Neuron (in vitro differentiated cells): Measurements from ENCODE around the gene WNT7B.

Source experiments
- H2AFZ ChIP-seq: one replicate; pipeline ENCODE4 v1.6.1; 2013; ENCODE audit warnings: low read depth, mild to moderate bottlenecking, inconsistent platforms, low read length, moderate library complexity
- H3K27me3 ChIP-seq: one replicate; pipeline ENCODE4 v1.6.1; 2013; ENCODE audit warnings: low read length; ENCODE audit not compliant: insufficient read depth
- H3K36me3 ChIP-seq: one replicate; pipeline ENCODE4 v1.6.1; 2013; ENCODE audit warnings: low read length; ENCODE audit not compliant: insufficient read depth
- H3K4me1 ChIP-seq: one replicate; pipeline ENCODE4 v1.6.1; 2013; ENCODE audit warnings: low read length; ENCODE audit not compliant: insufficient read depth
- H3K4me3 ChIP-seq: 2 replicates; pipeline ENCODE4 v1.5.1; 2013; ENCODE audit warnings: mild to moderate bottlenecking, low read length, moderate library complexity
- H3K9me3 ChIP-seq: one replicate; pipeline ENCODE4 v1.6.1; 2013; ENCODE audit warnings: low read length

The WNT7B gene

DNA sequence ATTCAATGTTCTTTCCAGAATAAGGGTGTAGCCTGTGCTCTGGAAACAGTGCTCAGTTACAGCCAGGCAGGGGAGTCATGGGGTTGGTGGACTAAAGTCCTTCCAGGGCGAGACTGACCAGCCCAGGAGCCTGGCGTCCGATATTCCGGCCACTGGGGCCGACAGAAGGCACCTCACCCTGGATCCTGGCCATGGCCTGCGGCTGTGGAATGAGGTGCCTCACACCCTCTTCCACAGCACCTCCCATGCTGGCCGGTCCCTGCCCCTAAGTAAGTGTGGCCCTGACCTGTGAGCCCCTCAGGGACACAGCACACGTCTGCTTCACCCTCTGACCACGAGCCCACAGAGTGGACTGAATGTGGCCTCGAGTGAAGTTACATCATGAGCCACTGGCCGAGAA lies 50.5 kb downstream of the WNT7B start:
- Histone ChIP-seq H3K36me3 (peaks cover 11% of the 10 kb centered on the region), H2AFZ (no peak overlapping the region), H3K27me3 (no peaks in the 10 kb centered on the region), H3K4me1 (no peaks in the 10 kb centered on the region), H3K4me3 (no peak overlapping the region), H3K9me3 (no peaks in the 10 kb centered on the region)

DNA sequence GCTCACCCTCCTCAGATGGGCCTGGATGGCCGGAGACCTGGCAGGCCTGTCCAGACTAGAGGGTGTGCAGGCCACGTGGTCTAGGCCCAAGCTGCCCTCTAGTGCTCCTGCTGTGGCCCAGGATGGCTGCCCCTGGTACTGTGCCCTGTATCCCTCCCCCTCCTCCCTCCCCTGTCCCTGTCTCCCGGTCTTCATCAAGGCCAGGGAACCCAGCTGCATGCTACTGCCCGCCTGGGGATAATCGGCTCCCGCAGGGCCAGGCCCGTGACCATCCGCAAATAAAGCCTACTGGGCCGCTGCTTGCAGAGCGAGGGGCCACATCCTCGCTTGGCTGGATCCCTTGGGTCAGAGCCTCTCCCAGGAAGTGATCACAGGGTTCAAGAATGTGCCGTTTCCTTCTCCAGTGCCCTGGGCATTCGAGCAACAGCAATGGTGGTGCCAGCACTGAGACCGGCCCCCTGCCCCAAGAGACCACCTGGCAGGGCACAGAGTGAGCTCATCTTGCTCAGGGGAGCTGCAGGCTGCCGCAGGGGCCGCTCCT lies 51.1 kb downstream of the WNT7B start:
- H3K36me3 ChIP-seq, result peaks cover 11% of the 10 kb centered on the region
- H3K4me3 ChIP-seq, result no peak overlapping the region
- H3K9me3 ChIP-seq, result no peaks in the 10 kb centered on the region
- H3K27me3 ChIP-seq, result no peaks in the 10 kb centered on the region
- no peaks in the 10 kb centered on the region for H3K4me1 ChIP-seq
- H2AFZ ChIP-seq, result no peak overlapping the region

- no peak overlapping the region for H2AFZ ChIP-seq
- H3K36me3 ChIP-seq, result peaks cover 7% of the 10 kb centered on the region
- no peaks in the 10 kb centered on the region for H3K4me1 ChIP-seq
- no peaks in the 10 kb centered on the region for H3K27me3 ChIP-seq
- no peak overlapping the region for H3K4me3 ChIP-seq
- H3K9me3 ChIP-seq, result no peaks in the 10 kb centered on the region
Measured at GRCh38 chr22:45923835-45924234, 53.1 kb downstream of the WNT7B start.

- Histone ChIP-seq H2AFZ (no peak overlapping the region), H3K4me1 (peaks cover 3% of the 10 kb centered on the region), H3K9me3 (no peaks in the 10 kb centered on the region), H3K4me3 (no peak overlapping the region), H3K36me3 (peaks cover 6% of the 10 kb centered on the region), H3K27me3 (no peaks in the 10 kb centered on the region)
Measured at GRCh38 chr22:45923212-45923611, 53.8 kb downstream of the WNT7B start.

DNA sequence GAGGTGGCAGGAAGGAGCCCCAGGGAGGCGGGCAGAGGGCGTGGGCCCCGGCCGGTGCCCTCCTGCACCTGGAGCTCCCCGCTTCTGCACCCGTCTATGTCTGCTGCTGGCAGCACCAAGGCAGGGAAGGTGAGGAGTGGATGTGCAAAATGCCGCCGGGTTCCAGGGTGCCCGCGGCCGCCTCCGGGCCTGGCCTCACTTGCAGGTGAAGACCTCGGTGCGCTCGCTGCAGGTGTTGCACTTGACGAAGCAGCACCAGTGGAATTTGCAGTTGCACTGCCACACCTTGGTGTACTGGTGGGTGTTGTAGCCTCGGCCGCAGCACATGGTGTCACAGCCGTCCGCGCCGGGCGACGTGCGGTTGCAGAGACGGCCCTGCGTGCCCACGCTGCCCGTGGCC lies 54.3 kb downstream of the WNT7B start:
- no peak overlapping the region for H3K4me3 ChIP-seq
- H3K9me3 ChIP-seq, result no peaks in the 10 kb centered on the region
- H3K36me3 ChIP-seq, result peaks cover 6% of the 10 kb centered on the region
- no peaks in the 10 kb centered on the region for H3K27me3 ChIP-seq
- H3K4me1 ChIP-seq, result peaks cover 3% of the 10 kb centered on the region
- H2AFZ ChIP-seq, result no peak overlapping the region

GRCh38 chr22:45922256-45922655 lies 54.7 kb downstream of the WNT7B start:
- no peak overlapping the region for H2AFZ ChIP-seq
- peaks cover 6% of the 10 kb centered on the region for H3K36me3 ChIP-seq
- no peaks in the 10 kb centered on the region for H3K27me3 ChIP-seq
- H3K9me3 ChIP-seq, result no peaks in the 10 kb centered on the region
- H3K4me3 ChIP-seq, result no peak overlapping the region
- H3K4me1 ChIP-seq, result peaks cover 3% of the 10 kb centered on the region

DNA sequence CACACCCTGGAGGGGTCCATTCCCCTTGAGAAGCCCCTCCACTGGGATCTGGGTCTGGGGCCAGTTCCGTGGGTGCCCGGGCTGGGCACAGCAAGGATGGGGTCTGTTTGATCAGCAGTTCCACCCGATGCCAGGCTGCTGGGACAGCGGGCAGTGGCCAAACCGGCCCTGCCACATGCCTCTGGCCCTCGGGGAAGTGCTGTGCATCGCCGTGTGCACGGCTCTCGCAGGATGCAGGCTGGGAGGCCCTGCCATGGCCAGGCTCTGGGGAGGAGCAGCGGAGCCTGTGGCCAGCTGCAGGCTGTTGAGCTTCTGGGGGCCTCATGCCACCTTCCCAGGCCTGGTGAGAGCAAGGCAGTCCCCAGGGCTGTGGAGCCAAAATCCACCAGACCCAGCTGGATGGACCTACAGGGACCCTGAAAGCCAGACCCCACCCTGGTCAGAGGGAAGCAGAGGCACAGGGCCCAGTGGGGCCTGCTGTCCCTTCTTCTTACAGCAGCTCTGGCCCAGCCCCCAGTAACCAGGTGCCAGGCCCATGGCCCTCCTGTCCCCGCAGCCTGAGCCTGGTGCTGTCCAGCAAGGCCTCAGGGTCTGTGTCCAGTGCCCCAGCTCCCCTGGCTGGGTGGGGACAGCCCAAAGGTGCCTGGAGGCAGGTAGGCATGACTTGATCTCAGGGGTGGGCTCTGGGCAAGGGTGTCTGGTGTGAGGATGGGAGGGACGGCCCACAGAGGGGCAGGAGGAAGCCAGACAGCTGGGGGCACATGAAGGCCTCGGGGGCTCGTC lies 57.3 kb downstream of the WNT7B start:
- peaks cover 6% of the 10 kb centered on the region for H3K36me3 ChIP-seq
- H3K9me3 ChIP-seq, result no peaks in the 10 kb centered on the region
- H2AFZ ChIP-seq, result no peak overlapping the region
- no peaks in the 10 kb centered on the region for H3K27me3 ChIP-seq
- H3K4me1 ChIP-seq, result peaks cover 3% of the 10 kb centered on the region
- H3K4me3 ChIP-seq, result no peak overlapping the region

DNA sequence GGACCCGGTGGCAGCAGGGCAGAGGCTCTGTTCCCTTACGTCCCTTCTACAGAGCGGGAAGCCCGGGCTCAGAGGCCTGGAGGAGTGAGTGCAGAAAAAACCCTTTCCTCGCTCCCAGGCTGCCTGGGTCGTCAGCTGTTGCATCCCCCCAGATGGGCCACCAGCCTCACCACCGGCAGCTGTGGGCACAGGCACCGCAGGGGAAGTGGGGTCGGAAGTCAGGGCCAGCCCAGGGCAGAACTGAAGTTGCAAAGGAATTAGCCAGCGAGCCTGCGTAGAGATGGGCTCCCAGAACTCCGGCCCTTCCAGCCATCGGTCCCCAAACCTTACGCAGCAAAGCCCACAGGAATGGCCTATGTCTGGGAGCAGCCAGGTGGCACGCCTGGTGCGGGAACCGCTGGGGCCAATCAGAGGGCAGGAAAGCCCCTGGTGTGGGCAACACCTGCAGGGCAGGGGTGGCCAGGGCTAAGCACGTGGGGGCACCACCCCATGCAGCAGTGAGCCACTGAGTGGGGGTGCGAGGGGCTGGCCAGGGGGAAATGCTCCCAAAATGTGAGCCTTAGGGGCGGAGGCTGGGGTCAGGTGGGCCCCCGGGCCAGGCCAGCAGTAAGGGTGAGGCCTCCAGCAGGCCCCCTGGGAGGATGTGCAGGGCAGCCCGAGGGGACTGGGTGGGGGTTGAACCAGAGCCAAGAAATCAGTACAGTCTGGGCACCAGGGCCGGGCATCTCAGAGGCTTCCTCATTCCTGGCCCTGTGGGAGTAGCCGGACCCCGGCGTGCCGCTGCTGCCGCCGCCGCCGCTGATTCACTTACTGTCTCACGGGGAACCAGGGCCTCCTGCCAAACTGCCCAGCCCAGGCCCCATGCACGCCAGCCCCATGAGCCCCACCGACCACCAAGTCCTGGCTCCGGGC lies 58.2 kb downstream of the WNT7B start:
- Histone ChIP-seq H3K4me1 (peaks cover 3% of the 10 kb centered on the region), H3K27me3 (no peaks in the 10 kb centered on the region), H3K4me3 (no peak overlapping the region), H3K9me3 (peaks cover 2% of the 10 kb centered on the region), H2AFZ (no peak overlapping the region), H3K36me3 (peaks cover 6% of the 10 kb centered on the region)

- H3K9me3 ChIP-seq, result peaks cover 5% of the 10 kb centered on the region
- no peak overlapping the region for H2AFZ ChIP-seq
- H3K36me3 ChIP-seq, result peaks cover 6% of the 10 kb centered on the region
- H3K27me3 ChIP-seq, result no peaks in the 10 kb centered on the region
- H3K4me1 ChIP-seq, result peaks cover 3% of the 10 kb centered on the region
- no peak overlapping the region for H3K4me3 ChIP-seq
Measured at GRCh38 chr22:45917700-45918458, 59.1 kb downstream of the WNT7B start.

DNA sequence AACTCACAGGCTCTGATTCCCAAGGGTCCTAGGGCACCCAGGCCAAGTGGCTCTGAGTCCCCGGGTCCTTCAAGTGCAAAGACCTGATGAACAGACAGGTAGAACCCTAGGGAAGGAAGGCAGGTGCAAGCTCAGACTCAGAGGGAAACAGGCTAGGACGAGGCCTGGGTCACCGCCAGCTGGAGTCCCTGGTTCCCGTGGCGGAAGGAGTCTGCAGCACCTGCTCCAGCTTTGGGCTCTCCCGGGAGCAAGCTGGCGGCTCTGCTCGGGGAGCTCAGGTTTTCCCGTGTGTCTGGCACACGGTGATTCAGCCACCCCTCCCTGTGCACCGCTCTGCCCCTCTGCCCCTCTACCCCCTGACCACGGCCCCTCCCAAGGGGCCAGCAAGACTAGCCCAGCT lies 59.8 kb downstream of the WNT7B start:
- H3K36me3 ChIP-seq, result peaks cover 2% of the 10 kb centered on the region
- H2AFZ ChIP-seq, result no peak overlapping the region
- H3K4me3 ChIP-seq, result no peak overlapping the region
- peaks cover 3% of the 10 kb centered on the region for H3K4me1 ChIP-seq
- peaks cover 5% of the 10 kb centered on the region for H3K9me3 ChIP-seq
- H3K27me3 ChIP-seq, result no peaks in the 10 kb centered on the region

GRCh38 chr22:45916515-45916914 lies 60.4 kb downstream of the WNT7B start:
- no peak overlapping the region for H2AFZ ChIP-seq
- no peaks in the 10 kb centered on the region for H3K36me3 ChIP-seq
- H3K27me3 ChIP-seq, result no peaks in the 10 kb centered on the region
- H3K9me3 ChIP-seq, result peaks cover 5% of the 10 kb centered on the region
- no peak overlapping the region for H3K4me3 ChIP-seq
- H3K4me1 ChIP-seq, result peaks cover 3% of the 10 kb centered on the region

DNA sequence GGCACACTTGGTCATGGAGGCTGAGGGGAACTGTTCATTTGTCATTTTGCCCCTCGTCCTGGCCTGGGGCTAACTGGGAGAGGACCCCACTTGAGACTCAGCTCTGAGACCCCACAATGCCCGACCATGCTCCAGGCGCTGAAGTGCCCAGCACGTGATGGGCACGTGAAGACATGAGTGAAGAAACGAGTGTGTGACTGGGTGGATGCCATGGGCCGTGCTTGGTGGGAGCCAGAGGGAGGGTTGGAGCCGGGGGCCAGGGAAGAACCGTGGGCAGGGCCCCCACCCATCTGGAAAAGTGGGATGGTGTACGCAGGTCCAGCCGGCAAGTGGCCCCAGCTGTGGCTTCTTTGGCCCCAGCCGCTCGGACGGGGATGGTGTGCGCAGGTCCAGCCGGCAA lies 61.1 kb downstream of the WNT7B start:
- peaks cover 5% of the 10 kb centered on the region for H3K9me3 ChIP-seq
- H3K4me3 ChIP-seq, result no peak overlapping the region
- H3K27me3 ChIP-seq, result no peaks in the 10 kb centered on the region
- no peaks in the 10 kb centered on the region for H3K36me3 ChIP-seq
- H3K4me1 ChIP-seq, result peaks cover 3% of the 10 kb centered on the region
- no peak overlapping the region for H2AFZ ChIP-seq
